B cell (primary cell): ENCODE measurements around the gene GPR137. TPM values are rescaled to one million over a fixed set of nuclear protein-coding genes. Genes with fewer than 3 reads are reported as not detected.

Experiments used
- ATAC-seq: fragments of 200-7000 bp; cut with Tn5 transposase; one replicate; pipeline ENCODE4 v1.10.0; 2021; ENCODE audit warnings: low read depth, mild to moderate bottlenecking, moderate number of reproducible peaks, moderate library complexity
- CTCF ChIA-PET: fragments of 350-600 bp; sonication (Branson Sonifier 250); formaldehyde crosslinking; loops from one replicate; lab custom pipeline; 2021; ENCODE audit warnings: antibody characterized with exemption, inconsistent platforms; lab: Charles Lee
- POLR2A ChIA-PET: fragments of 350-600 bp; sonication (Branson Sonifier 250); formaldehyde crosslinking; loops from one replicate; lab custom pipeline; 2021; ENCODE audit warnings: antibody characterized with exemption; lab: Charles Lee
- DNase-seq: peaks from one replicate; pipeline ENCODE4 v3.0.0; 2013
- H2AFZ ChIP-seq: 2 replicates; pipeline ENCODE4 v1.6.1; 2012; ENCODE audit warnings: mild to moderate bottlenecking, low read depth, low read length; ENCODE audit not compliant: insufficient read depth, poor library complexity, severe bottlenecking
- H3K27ac ChIP-seq, 2 donors: 1 replicate in 1 of 2; 2 replicates in 1 of 2; pipeline ENCODE4 v1.5.1; 2012 to 2013; ENCODE audit warnings: low read length in 2 of 2, mild to moderate bottlenecking in 2 of 2, moderate library complexity in 1 of 2
- H3K27me3 ChIP-seq, 4 experiments: fragments of 200-600 bp in 1 of 4; sonication (generic) in 1 of 4; replicated peaks in 1 of 4; 1 replicate in 2 of 4; 2 replicates in 2 of 4; pipeline versions ENCODE4 v1.6.1 to v1.7.0; 2013 to 2016; ENCODE audit warnings: low read length in 3 of 4, mild to moderate bottlenecking in 2 of 4, mixed read lengths in 1 of 4, moderate library complexity in 1 of 4; ENCODE audit not compliant: insufficient read depth in 4 of 4, control insufficient read depth in 3 of 4; ENCODE audit errors: control extremely low read depth in 1 of 4
- H3K36me3 ChIP-seq, 2 experiments: replicated peaks in 1 of 2; 1 replicate in 1 of 2; 2 replicates in 1 of 2; pipeline versions ENCODE4 v1.6.1 to v1.7.1; 2013; ENCODE audit warnings: low read length in 1 of 2; ENCODE audit not compliant: insufficient read depth in 2 of 2, control insufficient read depth in 1 of 2; ENCODE audit errors: control extremely low read depth in 1 of 2, extremely low read depth in 1 of 2
- H3K4me1 ChIP-seq, 2 donors: fragments of 200-600 bp in 1 of 2; sonication (generic) in 1 of 2; 1 replicate in 1 of 2; 2 replicates in 1 of 2; pipeline versions ENCODE4 v1.5.1 to v1.6.1; 2013 to 2017; ENCODE audit warnings: low read length in 2 of 2; ENCODE audit not compliant: control insufficient read depth in 2 of 2, insufficient read depth in 2 of 2
- H3K4me2 ChIP-seq: replicated peaks from 2 replicates; pipeline ENCODE3; 2012; ENCODE audit warnings: mild to moderate bottlenecking, low read depth, low read length; ENCODE audit not compliant: poor library complexity, severe bottlenecking
- H3K4me3 ChIP-seq, 5 experiments: fragments of 200-600 bp in 1 of 5; sonication (generic) in 1 of 5; 1 replicate in 3 of 5; 2 replicates in 2 of 5; pipeline versions ENCODE4 v1.5.1 to v1.7.0; 2011 to 2016; ENCODE audit warnings: low read length in 4 of 5, mild to moderate bottlenecking in 4 of 5, low read depth in 2 of 5, control low read depth in 1 of 5, moderate library complexity in 1 of 5; ENCODE audit not compliant: insufficient read depth in 1 of 5; ENCODE audit errors: control extremely low read depth in 1 of 5, extremely low read depth in 1 of 5
- H3K79me2 ChIP-seq: fragments of 200-600 bp; sonication (generic); one replicate; pipeline ENCODE4 v1.6.0; 2016; ENCODE audit warnings: low read length; ENCODE audit not compliant: control insufficient read depth, insufficient read depth
- H3K9ac ChIP-seq: fragments of 200-600 bp; sonication (generic); 2 replicates; pipeline ENCODE4 v1.6.1; 2017; ENCODE audit warnings: mild to moderate bottlenecking, low read length, moderate library complexity
- H3K9me3 ChIP-seq, 3 donors: one replicate each; pipeline versions ENCODE4 v1.6.1 to v1.7.1; 2013; ENCODE audit warnings: low read length in 2 of 3; ENCODE audit not compliant: control insufficient read depth in 2 of 3, insufficient read depth in 1 of 3; ENCODE audit errors: control extremely low read depth in 1 of 3
- H4K20me1 ChIP-seq: 2 replicates; pipeline ENCODE4 v1.6.0; 2012; ENCODE audit warnings: mild to moderate bottlenecking, low read length; ENCODE audit not compliant: insufficient read depth, control insufficient read depth, poor library complexity, severe bottlenecking
- H3K27ac Mint-ChIP-seq: one replicate; pipeline ENCODE4 v1.8.0; 2021; ENCODE audit warnings: mixed read lengths
- H3K27me3 Mint-ChIP-seq: one replicate; pipeline ENCODE4 v1.8.0; 2021; ENCODE audit warnings: mixed read lengths
- H3K4me1 Mint-ChIP-seq: one replicate; pipeline ENCODE4 v1.8.0; 2021; ENCODE audit warnings: mixed read lengths
- H3K4me3 Mint-ChIP-seq: one replicate; pipeline ENCODE4 v1.8.0; 2021; ENCODE audit warnings: mixed read lengths
- H3K9me3 Mint-ChIP-seq: one replicate; pipeline ENCODE4 v1.8.0; 2022; ENCODE audit warnings: mixed read lengths; ENCODE audit not compliant: insufficient read depth
- EZH2 ChIP-seq: IDR thresholded peaks from 2 replicates; pipeline ENCODE4 v1.6.1; 2012; ENCODE audit warnings: borderline replicate concordance, low read depth, mild to moderate bottlenecking, moderate library complexity, low read length; ENCODE audit not compliant: insufficient read depth, poor library complexity, severe bottlenecking
- WGBS: methylation state at CpG from one replicate; pipeline ENCODE4 v1.1.5; 2013; ENCODE audit warnings: missing lambda C conversion rate; ENCODE audit not compliant: insufficient coverage; 5-methylcytosine and 5-hydroxymethylcytosine counted together
- intact Hi-C: fragments of 100-400 bp; cut with micrococcal nuclease; formaldehyde crosslinking; loops from one replicate; pipeline ENCODE4 v1.10.0; 2022
- polyA plus RNA-seq: library from polyadenylated mRNA; depleted of rRNA; stranded (reverse); fragments of >200 nt; gene quantifications from 2 replicates; pipeline ENCODE4 v1.2.3, GENCODE V29; 2012
- total RNA-seq, 2 donors: library from RNA; stranded (reverse); fragments of 120-200 nt in 1 of 2; gene quantifications; 1 replicate in 1 of 2; 2 replicates in 1 of 2; pipeline versions ENCODE4 v1.2.3 to v1.2.4, GENCODE V29; 2013 to 2022
- TF ChIP-seq, protein P1 (sequence below): fragments of 200-600 bp; IDR thresholded peaks from one replicate; pipeline ENCODE4 v1.8.0; 2022; ENCODE audit warnings: antibody characterized with exemption, mild to moderate bottlenecking

The GPR137 gene
- total and polyA plus RNA-seq, 2 donors (not counting 1 experiment from before 2014, with no cell fraction given), result 49.9 to 66.1 TPM

GRCh38 chr11:64269540-64270220, 16.0 kb upstream of the GPR137 start:
- Histone ChIP-seq H2AFZ (peak overlapping the region; percentile 75), H3K36me3 (no peaks in the 10 kb centered on the region), H3K9ac (peak overlapping the region; percentile 76), H3K27me3 (no peaks in the 10 kb centered on the region), H3K27ac (peak overlapping the region; percentile 89 to 91), H3K4me2 (peak overlapping the region; percentile 92), H4K20me1 (no peaks in the 10 kb centered on the region), H3K4me1 (peaks cover 14 to 29% of the 10 kb centered on the region in 2 donors), H3K9me3 (peaks cover 0 to 3% (median 0%) of the 10 kb centered on the region in 3 donors), H3K79me2 (no peaks in the 10 kb centered on the region), H3K4me3 (peak overlapping the region; percentile 79 to 96 (median 87))
- H3K27ac Mint-ChIP-seq, result peak overlapping the region; percentile 99
- ChIA-PET POLR2A (interaction anchor here (0.6 to 4.6 kb wide), 19 partner anchors 14 to 1623 kb away, joined by 3 to 67 read pairs (median 4); partner anchors contain the start of genes BAD, CCDC88B, FERMT3 and FKBP2), CTCF (interaction anchor here (1.0 to 5.7 kb wide), 9 partner anchors 11 to 419 kb away, joined by 3 to 73 read pairs (median 11); partner anchors contain the start of genes BAD, CATSPERZ, ESRRA and FERMT3)
- under 1% methylated on average over 58 of the region's 58 CpGs for WGBS
- H3K27me3 Mint-ChIP-seq, result no peaks in the 10 kb centered on the region
- H3K4me1 Mint-ChIP-seq, result peaks cover 19% of the 10 kb centered on the region
- ATAC-seq, result peak; percentile 73
- intact Hi-C loops, result loop anchor here (1.0 kb wide), 9 partner anchors 16 to 84 kb away; partner anchors contain the start of genes DNAJC4, FKBP2, GPR137 and NUDT22
- H3K4me3 Mint-ChIP-seq, result peak overlapping the region; percentile 100
- no peaks in the 10 kb centered on the region for H3K9me3 Mint-ChIP-seq
- peak; percentile 99 for DNase-seq
- no peak for TF ChIP-seq EZH2
- TF ChIP-seq, protein P1, sequence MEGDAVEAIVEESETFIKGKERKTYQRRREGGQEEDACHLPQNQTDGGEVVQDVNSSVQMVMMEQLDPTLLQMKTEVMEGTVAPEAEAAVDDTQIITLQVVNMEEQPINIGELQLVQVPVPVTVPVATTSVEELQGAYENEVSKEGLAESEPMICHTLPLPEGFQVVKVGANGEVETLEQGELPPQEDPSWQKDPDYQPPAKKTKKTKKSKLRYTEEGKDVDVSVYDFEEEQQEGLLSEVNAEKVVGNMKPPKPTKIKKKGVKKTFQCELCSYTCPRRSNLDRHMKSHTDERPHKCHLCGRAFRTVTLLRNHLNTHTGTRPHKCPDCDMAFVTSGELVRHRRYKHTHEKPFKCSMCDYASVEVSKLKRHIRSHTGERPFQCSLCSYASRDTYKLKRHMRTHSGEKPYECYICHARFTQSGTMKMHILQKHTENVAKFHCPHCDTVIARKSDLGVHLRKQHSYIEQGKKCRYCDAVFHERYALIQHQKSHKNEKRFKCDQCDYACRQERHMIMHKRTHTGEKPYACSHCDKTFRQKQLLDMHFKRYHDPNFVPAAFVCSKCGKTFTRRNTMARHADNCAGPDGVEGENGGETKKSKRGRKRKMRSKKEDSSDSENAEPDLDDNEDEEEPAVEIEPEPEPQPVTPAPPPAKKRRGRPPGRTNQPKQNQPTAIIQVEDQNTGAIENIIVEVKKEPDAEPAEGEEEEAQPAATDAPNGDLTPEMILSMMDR, result peak; percentile 37
